Anterior cingulate cortex (tissue), 58 donors: ENCODE data around the gene INHBE.
"Not testable (repeated sequence)": the region's sequence is repeated elsewhere in the genome, so short reads cannot be mapped to it uniquely, and the experiment has no call there.

Experiments
- DNase-seq, 58 donors: peaks; one replicate each; lab custom pipeline; 2025; lab: John Stamatoyannopoulos, UW

INHBE gene, protein sequence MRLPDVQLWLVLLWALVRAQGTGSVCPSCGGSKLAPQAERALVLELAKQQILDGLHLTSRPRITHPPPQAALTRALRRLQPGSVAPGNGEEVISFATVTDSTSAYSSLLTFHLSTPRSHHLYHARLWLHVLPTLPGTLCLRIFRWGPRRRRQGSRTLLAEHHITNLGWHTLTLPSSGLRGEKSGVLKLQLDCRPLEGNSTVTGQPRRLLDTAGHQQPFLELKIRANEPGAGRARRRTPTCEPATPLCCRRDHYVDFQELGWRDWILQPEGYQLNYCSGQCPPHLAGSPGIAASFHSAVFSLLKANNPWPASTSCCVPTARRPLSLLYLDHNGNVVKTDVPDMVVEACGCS

DNA sequence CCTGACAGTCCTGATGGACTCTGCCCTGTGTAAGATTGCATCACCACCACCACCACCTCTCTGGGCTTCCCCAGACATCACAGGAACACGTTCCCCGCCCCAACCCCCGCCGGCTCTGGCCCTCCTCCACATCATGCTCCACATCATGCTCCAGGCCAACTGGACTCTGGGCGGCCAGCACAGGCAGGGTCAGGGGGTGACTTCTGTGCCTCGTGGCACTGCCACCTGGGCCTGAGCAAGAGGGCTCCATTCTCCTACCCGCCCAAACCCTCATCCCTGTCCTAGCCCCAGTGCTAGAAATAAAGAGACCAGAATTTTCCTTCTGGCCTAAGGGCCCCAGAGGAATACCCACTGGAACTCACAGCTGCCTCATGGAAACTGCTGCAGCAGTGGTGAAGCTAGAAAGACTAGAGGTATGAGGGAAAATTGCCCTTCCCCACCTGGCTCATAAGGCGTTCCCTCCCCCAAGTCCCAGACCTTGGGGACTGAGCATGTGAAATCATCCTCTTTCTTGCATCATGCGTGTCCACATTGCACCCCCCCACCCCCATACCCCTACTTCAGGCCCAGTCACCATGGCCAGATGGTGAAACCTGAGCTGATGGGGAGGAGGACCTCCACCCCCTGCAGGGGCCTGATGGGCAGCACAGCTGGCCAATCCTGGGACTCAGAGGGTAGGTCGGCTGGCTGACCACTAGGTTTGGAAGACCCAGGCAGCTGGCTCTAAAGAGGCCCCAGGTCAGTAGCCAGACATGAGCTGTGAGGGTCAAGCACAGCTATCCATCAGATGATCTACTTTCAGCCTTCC, at the start of gene INHBE:
INHBE (plus strand) TSS at position 742 of the 808 bp plus-strand sequence. CDS start 230 bp downstream, outside the sequence.
- DNase-seq: no peak

DNA sequence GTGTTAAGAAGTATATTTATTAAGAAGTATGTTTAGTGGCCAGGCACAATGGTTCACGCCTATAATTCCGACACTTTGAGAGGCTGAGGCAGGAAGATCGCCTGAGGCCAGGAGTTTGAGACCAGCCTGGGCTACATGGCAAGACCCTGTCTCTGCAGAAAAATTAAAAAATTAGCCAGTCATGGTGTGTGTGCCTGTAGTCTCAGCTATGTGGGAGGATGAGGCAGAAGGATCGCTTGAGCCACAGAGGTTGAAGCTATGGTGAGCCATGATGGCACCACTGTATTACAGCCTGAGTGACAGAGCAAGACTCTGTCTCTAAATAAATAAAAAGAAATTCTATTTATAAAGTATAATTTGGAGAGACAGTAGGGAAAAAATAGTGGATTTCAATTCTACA, 44.6 kb upstream of the INHBE start:
- no peak for DNase-seq

DNA sequence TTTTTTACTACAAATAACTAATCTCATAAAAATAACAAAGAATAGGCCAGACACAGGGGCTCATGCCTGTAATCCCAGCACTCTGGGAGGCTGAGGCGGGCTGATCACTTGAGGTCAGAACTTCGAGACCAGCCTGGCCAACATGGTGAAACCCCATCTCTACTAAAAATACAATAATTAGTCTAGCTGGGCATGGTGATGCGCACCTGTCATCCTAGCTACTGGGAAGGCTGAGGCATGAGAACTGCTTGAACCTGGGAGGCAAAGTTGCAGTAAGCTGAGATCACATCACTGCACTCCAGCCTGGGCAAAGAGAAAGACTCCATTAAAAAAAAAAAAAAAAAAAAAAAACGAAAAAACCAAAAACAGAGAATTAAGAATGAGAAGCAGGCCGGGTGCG, 40.9 kb upstream of the INHBE start:
- not testable (repeated sequence) for DNase-seq

DNA sequence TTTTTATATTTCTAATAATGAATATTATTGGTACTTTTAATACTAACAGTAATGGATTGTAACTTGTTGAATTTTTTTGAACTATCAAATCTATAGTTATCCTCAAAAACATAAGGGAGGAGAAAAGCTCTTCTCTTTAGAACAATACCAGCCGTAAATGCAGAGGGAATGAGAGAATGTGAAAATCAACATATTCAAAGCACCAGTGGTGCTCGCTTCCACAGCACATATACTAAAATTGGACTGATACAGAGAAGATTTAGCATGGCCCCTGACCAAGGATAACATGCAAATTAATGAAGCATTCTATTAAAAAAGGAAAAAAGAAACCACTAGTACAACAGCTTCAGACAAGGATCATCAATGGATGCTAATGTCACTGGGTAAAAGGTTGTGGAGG, 40.0 kb upstream of the INHBE start:
- DNase-seq: no peak

DNA sequence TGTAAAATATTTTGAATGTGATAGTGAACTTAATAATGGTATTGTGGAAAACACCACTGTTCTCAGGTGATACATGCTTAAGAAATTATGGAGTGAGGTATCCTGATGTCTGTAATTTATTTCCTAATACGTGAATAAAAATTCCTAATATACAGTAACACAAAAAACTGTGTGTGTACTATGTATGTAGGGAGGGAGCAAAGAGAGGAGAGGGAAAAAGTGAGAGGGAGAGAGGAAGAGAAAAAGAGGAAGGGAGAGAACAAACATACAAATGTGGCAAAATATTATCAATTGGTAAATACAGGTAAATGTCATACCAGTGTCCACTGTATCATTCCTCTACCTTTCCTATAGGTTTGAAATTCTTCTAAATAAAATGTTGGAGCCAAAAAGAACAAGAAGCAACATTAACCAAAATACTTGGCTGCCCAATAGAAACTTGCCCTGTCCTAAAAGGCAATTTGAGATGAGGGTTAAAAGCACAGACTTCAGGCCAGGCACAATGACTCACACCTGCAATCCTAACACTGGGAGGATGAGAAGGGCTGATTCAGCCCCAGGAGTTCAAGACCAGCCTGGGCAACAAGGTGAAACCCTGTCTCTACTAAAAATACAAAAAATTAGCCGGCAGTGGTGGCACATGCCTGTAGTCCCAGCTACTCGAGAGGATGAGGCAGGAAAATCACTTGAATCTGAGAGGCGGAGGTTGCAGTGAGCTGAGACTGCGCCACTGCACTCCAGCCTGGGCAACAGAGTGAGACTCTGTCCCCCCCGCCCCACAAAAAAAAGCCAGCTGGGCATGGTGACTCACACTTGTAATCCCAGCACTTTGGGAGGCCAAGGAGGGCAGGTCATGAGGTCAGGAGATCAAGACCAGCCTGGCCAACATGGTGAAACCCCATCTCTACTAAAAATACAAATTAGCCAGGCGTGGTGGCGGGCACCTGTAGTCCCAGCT, 38.8 kb upstream of the INHBE start:
- DNase-seq: no peak

DNA sequence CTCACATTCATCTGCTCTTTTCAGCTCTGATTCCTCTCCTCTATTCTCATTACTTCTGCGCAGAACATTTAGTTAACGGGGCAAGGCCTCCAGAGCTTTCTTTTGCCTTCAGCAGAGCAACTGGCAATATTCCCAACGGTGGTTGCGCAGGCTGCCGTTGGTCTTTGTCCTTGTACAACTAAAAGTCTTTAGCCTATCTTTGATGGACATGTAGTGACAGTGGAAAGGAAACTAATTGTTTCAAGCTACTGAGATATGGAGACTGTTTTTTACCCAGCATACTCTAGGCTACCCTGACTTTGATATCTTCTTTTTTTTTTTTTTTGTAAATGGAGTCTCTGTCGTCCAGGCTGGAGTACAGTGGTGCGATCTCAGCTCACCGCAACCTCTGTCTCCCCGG, 36.9 kb upstream of the INHBE start:
- DNase-seq: peak in 6 of 58 donors; percentile 3 to 17 (median 4)

DNA sequence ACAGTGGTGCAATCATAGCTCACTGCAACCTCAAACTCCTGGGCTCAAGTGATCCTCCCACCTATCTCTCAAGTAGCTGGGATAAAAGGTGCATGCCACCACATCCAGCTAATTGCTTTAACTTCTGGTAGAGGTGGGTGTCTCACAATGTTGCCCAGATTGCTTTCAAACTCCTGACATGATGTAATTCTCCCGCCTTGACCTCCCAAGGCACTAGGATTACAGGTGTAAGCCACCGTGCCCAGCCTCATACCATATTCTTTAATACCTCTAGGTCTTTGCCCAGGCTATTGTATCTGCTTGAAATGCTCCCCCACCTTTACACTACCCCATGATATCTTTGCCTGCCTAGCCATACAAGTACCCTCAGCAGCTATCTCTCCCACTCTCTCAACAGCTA, 35.6 kb upstream of the INHBE start:
- no peak for DNase-seq

DNA sequence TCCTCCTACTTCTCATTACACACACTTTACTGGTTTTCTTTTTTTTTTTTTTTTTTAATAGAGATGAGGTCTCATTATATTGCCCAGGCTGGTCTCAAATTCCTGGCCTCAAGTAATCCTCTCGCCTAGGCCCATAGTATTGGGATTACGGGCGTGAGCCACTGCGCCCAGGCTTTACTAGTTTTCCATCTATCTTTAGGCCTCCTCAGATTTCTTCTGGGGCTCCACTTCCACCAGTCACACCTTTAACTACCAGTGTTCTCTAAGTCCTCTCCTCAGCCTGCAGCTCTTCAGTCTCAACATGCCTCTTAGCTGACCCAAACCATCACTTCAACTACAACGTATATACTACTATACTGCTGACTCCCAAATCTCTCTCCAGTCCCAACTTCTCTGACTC, 34.6 kb upstream of the INHBE start:
- no peak for DNase-seq

DNA sequence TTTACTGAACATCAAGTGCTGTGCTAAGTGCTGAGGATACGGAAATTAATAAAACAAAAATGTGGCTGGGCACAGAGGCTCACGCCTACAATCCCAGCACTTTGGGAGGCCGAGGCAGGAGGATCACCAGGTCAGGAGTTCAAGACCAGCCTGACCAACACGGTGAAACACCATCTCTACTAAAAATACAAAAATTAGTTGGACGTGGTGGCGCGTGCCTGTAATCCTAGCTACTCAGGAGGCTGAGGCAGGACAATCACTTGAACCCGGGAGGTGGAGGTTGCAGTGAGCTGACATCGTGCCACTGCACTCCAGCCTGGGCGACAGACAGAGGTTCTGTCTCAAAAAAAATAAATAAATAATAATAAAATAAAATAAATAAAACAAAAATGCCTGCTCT, 28.2 kb upstream of the INHBE start:
- not testable (repeated sequence) for DNase-seq

DNA sequence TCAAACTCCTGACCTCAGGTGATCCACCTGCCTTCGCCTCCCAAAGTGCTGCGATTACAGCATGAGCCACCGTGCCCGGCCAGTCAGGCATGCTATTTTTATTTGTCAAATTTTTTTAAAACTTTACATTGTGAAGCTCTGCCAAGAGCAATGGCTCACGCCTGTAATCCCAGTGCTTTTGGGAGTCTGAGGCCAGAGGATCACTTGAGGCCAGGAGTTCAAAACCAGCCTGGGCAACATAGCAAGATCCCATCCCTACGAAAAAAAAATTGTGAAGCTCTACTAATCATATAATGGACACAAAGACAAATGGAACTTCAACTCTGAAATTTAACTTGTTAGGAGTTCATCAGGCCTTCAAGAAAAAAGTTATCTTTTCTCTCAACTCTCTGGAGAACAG, 26.1 kb upstream of the INHBE start:
- no peak for DNase-seq

DNA sequence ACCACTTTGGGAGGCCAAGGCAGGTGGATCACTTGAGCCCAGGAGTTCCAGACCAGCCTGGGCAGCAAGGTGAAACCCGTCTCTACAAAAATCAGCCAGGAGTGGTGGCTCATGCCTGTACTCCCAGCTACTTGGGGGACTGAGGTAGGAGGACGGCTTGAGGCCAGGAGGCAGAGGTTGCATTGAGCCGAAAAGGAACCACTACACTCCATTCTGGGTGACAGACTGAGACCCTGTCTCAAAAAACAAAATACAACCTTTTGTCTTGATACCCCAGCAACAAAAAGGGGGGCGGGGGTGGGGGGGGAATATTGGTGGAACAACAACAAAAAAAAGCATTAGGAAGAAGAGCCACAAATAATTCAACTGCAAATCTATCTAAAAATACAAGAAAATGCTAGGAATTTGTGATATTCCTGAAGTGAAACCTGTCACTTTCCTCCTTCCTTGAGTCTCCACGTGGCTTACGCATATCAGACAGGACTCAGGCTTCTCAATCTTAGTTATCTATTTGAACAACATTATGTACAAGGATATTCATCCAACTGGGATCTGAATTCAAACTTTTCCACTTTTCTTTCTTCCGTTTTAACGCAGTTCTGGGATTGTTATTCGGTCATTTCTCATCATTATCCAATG, 25.5 kb upstream of the INHBE start:
- no peak for DNase-seq

DNA sequence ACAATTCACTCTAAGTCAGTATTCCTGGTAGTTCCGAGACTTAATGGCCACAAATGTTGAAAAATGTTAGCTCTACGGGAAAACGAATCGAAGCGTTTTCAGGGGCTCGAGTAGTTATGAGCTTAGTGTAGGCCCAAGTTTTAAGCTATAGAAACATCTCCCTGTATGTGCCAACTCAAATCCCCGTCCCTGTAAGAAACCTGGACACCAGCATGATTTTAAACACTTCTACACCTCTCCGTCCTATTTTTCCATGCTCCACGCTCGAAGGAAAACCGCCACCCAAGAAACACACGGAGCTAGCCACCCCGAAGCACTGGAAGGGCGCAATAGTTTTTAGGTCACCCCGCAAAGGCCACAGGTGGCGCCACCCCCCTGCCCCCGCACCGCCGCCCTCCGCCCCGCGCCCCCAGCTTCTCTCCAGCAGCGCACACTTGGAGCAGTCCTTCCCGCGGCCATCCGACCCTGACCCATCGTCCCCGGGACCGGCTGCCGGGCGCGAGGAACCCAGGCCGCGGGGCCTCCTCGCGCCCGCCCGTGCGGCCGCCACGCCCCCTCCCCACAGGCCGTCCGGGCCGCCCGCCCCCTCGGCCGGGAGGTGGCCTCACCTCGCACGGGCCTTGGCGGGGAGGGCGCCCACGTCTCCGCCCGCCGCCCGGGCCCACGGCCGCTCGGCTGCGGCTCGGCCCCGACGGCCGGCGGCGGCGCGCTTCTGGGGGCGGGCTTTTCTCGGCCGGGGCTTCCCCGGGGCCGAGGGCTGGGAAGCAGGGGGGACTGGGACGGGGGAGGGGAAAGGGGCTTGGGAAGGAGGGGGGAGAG, 24.8 kb upstream of the INHBE start:
- DNase-seq: peak in 27 of 58 donors; percentile 12 to 61 (median 43)

DNA sequence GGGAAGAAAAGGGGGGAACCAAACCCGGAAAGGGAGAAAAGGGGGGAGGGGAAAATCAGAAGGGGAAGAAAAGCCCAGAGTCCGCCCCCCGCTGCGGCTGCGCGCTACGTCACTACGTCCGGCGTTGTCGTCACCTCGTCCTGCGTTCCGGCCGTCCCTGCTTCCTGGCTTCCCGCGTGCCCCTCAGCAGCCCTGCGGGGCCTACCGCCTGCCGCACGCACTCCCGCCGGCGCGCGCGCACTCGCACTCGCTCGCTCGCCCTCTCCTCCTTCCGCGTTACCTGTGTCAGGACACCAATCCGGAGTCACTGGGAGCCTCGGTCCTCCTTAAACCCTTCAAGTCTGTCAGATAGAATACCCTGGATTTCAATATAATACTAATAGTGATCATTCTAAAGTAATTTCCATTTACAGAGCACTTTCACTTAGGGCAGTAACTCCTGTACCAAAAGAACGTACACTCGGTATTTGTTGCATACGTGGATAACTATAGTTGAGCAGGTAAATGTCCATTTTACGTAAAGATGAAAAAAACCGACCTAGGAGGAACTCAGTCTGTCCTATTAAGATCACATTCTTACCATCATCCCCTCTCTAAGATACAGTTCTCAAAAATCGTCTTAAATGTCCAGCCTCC, 24.1 kb upstream of the INHBE start, which contains the start of gene R3HDM2:
R3HDM2 (minus strand) TSS at position 113 of the 636 bp plus-strand sequence. CDS start 120,615 bp downstream, outside the sequence.
- DNase-seq: peak; percentile 52 to 96 (median 90)

DNA sequence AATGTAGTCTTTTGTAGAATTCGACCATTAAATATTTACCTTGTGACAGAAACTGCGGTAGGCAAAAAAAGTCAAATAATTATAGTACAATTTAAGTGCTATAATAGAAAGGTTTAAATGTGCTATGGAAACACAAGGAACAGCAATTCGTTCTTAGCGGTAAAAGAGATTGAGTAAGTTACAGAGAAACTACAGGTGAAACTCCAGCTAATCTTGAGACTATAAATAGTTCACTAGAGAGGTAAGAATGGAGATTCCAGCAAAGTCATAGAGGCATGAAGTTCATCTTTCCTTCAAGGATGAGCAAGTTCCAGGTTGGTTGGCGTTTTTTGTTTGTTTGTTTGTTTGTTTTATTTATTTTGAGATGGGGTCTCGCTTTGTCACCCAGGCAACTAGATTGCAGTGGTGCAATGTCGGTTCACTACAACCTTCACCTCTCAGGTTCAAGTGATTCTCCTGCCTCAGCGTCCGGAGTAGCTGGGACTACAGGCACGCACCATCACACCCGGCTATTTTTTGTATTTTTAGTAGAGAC, 23.4 kb upstream of the INHBE start:
- DNase-seq: no peak

DNA sequence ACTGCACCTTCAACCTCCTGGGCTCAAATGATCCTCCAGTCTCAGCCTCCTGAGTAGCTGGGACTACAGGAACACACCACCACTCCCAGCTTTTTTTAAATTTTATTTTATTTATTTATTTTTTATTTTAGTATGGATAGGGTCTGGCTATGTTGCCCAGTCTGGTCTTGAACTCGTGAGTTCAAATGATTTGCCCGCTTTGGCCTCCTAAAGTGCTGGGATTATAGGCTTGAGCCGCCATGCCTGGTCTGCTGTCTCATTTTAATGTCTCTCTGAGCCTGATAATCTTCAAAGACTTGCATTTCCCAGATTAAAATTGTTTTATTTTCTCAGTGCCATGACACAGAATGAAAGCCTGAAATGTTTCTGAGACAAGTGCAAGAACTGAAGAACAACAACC, 21.7 kb upstream of the INHBE start:
- no peak for DNase-seq

DNA sequence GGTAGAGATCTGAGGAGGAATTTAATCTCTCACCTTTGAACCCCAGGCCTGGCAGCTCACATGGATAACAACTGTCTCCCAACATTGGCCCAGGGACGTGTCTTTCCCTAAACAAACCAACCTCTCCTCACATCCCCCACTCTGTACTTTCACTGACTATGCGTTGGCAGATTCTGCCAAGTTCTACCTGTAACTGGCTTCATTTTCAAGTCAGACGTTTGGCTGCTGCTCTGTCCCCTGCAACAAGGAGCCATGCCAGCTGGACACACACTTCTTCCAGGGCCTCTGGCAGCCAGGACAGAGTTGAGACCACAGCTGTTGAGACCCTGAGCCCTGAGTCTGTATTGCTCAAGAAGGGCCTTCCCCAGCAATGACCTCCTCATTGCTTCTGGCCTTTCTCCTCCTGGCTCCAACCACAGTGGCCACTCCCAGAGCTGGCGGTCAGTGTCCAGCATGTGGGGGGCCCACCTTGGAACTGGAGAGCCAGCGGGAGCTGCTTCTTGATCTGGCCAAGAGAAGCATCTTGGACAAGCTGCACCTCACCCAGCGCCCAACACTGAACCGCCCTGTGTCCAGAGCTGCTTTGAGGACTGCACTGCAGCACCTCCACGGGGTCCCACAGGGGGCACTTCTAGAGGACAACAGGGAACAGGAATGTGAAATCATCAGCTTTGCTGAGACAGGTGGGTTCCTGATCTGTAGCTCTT, 20.4 kb upstream of the INHBE start, which contains the start of gene INHBC:
INHBC (plus strand) TSS at position 268 of the 707 bp plus-strand sequence; CDS start at position 371, 103 bp downstream.
- DNase-seq: no peak

DNA sequence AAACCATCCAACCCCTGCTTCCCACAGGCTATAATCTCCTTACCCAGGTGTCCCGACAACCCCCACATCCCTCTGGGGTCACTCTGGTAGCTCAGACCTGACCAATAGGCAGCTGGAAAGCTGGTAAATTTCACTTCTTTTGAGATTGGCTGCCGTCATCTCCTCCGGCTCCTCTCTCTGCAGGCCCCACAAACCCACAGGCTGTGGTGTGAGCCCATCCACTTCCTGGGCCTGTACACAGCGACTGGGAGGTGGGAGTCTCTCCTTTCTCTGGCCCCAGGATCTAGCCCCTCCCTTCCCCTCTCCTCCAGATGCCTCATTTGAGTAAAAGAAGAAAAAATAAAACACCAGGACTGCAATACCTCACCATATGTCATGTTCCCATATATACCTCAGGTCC, 19.8 kb upstream of the INHBE start:
- no peak for DNase-seq

DNA sequence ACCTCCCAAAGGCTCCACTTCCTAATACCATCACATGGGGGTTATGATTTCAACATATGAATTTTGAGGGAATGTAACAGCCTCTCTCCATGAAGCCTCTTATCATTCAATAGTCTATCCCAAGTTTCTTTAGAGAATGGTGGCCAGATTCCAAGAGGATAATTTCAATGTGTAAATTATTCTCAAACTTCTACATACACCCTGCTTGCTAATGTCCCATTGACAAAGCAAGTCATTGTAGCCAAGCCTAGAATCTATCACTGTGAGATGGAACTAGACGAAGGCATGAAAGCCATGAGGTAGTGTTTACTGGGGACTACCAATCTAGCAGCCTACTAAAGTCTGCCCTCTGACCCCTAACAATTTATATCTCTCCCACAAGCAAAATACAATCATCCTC, 16.7 kb upstream of the INHBE start:
- DNase-seq: no peak
